CD4-positive, alpha-beta T cell treated with Interleukin-17A for 1 hour (primary cell): ENCODE data around the gene DUOXA1.

ENCODE experiments used
- DNase-seq: peaks from one replicate; pipeline ENCODE4 v3.0.0-alpha.2; 2020

The DUOXA1 gene

GRCh38 chr15:45129651-45130129 lies at the start of gene DUOXA1, which contains the start of gene DUOX1:
TSS of gene DUOXA1 (minus strand) at chr15:45129879. CDS start at chr15:45123014, 6,865 bp downstream.
TSS of gene DUOX1 (plus strand) at chr15:45129994. CDS start at chr15:45131967, 1,973 bp downstream.
- DNase-seq: peak; percentile 6

- no peak for DNase-seq
Observed at GRCh38 chr15:45177285-45177684, 47.6 kb upstream of the DUOXA1 start.

GRCh38 chr15:45174577-45174976 lies 44.9 kb upstream of the DUOXA1 start:
- DNase-seq: no peak

- DNase-seq: no peak
Observed at GRCh38 chr15:45174069-45174468, 44.4 kb upstream of the DUOXA1 start.

- no peak for DNase-seq
Observed at GRCh38 chr15:45171912-45172311, 42.2 kb upstream of the DUOXA1 start.

GRCh38 chr15:45169608-45170480 lies 40.2 kb upstream of the DUOXA1 start:
- DNase-seq: no peak

GRCh38 chr15:45168751-45169551 lies 39.3 kb upstream of the DUOXA1 start:
- no peak for DNase-seq

- no peak for DNase-seq
Observed at GRCh38 chr15:45168286-45168685, 38.6 kb upstream of the DUOXA1 start.

- no peak for DNase-seq
Observed at GRCh38 chr15:45167631-45168205, 38.0 kb upstream of the DUOXA1 start.

GRCh38 chr15:45166834-45167630 lies 37.4 kb upstream of the DUOXA1 start:
- DNase-seq: peak; percentile 88

- no peak for DNase-seq
Observed at GRCh38 chr15:45165536-45165935, 35.9 kb upstream of the DUOXA1 start.

GRCh38 chr15:45164914-45165313 lies 35.2 kb upstream of the DUOXA1 start:
- no peak for DNase-seq

- DNase-seq: no peak
Observed at GRCh38 chr15:45163508-45163856, 33.8 kb upstream of the DUOXA1 start.

- peak; percentile 71 for DNase-seq
Observed at GRCh38 chr15:45162771-45163507, 33.3 kb upstream of the DUOXA1 start.

- DNase-seq: no peak
Observed at GRCh38 chr15:45161666-45162065, 32.0 kb upstream of the DUOXA1 start.

GRCh38 chr15:45157974-45158373 lies 28.3 kb upstream of the DUOXA1 start:
- DNase-seq: no peak

GRCh38 chr15:45156744-45157455 lies 27.2 kb upstream of the DUOXA1 start:
- no peak for DNase-seq

- no peak for DNase-seq
Observed at GRCh38 chr15:45155739-45156138, 26.1 kb upstream of the DUOXA1 start.

GRCh38 chr15:45151998-45152828 lies 22.5 kb upstream of the DUOXA1 start:
- no peak for DNase-seq

GRCh38 chr15:45150997-45151396 lies 21.3 kb upstream of the DUOXA1 start:
- no peak for DNase-seq
